Right atrium auricular region (tissue), 2 donors: ENCODE results near the gene FKBP9. TPM values are rescaled to one million over a fixed set of nuclear protein-coding genes. Genes with fewer than 3 reads are reported as not detected.

Source experiments
- DNase-seq: peaks from one replicate; pipeline ENCODE4 v3.0.0-alpha.2; 2019; ENCODE audit warnings: low spot score
- H3K27ac ChIP-seq, 2 donors: fragments of 200-600 bp; sonication (generic); 1 replicate in 1 of 2; 2 replicates in 1 of 2; pipeline ENCODE4 v1.5.1; 2016 to 2019
- H3K27me3 ChIP-seq, 2 donors: fragments of 200-600 bp; sonication (generic); one replicate each; pipeline versions ENCODE4 v1.5.1 to v1.6.0; 2017 to 2019
- H3K36me3 ChIP-seq: fragments of 200-600 bp; sonication (generic); one replicate; pipeline ENCODE4 v1.5.1; 2016
- H3K4me1 ChIP-seq, 2 donors: fragments of 200-600 bp; sonication (generic); one replicate each; pipeline versions ENCODE4 v1.5.1 to v1.6.0; 2017 to 2019
- H3K4me3 ChIP-seq, 2 donors: fragments of 200-600 bp; sonication (generic); 1 replicate in 1 of 2; 2 replicates in 1 of 2; pipeline ENCODE4 v1.5.1; 2017 to 2019; ENCODE audit warnings: mild to moderate bottlenecking in 1 of 2, moderate library complexity in 1 of 2
- H3K9me3 ChIP-seq, 2 donors: fragments of 200-600 bp; sonication (generic); one replicate each; pipeline ENCODE4 v1.5.1; 2019
- CTCF ChIP-seq, 2 donors: fragments of 200-600 bp; sonication (generic); IDR thresholded peaks; one replicate each; pipeline ENCODE4 v1.5.1; 2019; ENCODE audit warnings: antibody characterized with exemption in 2 of 2
- total RNA-seq, 2 donors: library from RNA; depleted of rRNA; stranded (reverse); fragments of >200 nt; gene quantifications; one replicate each; pipeline ENCODE4 v1.1.0, GENCODE V29; 2016

The FKBP9 gene
- total RNA-seq, 2 donors from 2014 or later, result 73.3 to 129 TPM

- H3K36me3 ChIP-seq, result no peaks in the 10 kb centered on the region
- DNase-seq, result no peak
- no peaks in the 10 kb centered on the region for H3K27me3 ChIP-seq
- H3K4me1 ChIP-seq, result peaks cover 0 to 13% of the 10 kb centered on the region in 2 donors
- H3K4me3 ChIP-seq, result no peak overlapping the region
- TF ChIP-seq CTCF (IDR thresholded peaks at IDR 0.05), result no peak
- no peaks in the 10 kb centered on the region for H3K9me3 ChIP-seq
- no peak overlapping the region for H3K27ac ChIP-seq
Observed at GRCh38 chr7:33054261-33054964, 97.2 kb downstream of the FKBP9 start.

- Histone ChIP-seq H3K4me3 (no peak overlapping the region), H3K9me3 (no peaks in the 10 kb centered on the region), H3K4me1 (peaks cover 0 to 15% of the 10 kb centered on the region in 2 donors), H3K27me3 (no peaks in the 10 kb centered on the region), H3K27ac (no peak overlapping the region), H3K36me3 (no peaks in the 10 kb centered on the region)
- TF ChIP-seq CTCF (IDR thresholded peaks at IDR 0.05), result no peak
- no peak for DNase-seq
Observed at GRCh38 chr7:33055158-33055557, 97.9 kb downstream of the FKBP9 start.

Other genes with a start within 250 kb of the FKBP9 start
- gene KBTBD2, start 65.7 kb upstream of the FKBP9 start, total RNA-seq, result 10 to 100 TPM; 22.4 to 26.0 TPM
- gene NT5C3A, start 105.3 kb downstream of the FKBP9 start, total RNA-seq, result 10 to 100 TPM; 15.4 to 15.6 TPM
- 10 to 100 TPM; 16.3 to 19.8 TPM for gene RP9, start 152.0 kb downstream of the FKBP9 start, total RNA-seq
- gene BBS9, start 172.1 kb downstream of the FKBP9 start, total RNA-seq, result 10 to 100 TPM; 13.3 to 13.8 TPM